GM21447 (cell line): Measurements from ENCODE around the gene RNF141.
A peak's percentile ranks its signal among the peaks of the same experiment; 100 is the strongest.

Source experiments
- ATAC-seq: cut with Tn5 transposase; IDR thresholded peaks from one replicate; pipeline ENCODE4 v1.9.1; 2021; ENCODE audit not compliant: unreplicated experiment

Gene RNF141

GRCh38 chr11:10561043-10561818, 20.2 kb upstream of the RNF141 start:
- ATAC-seq, result no peak

GRCh38 chr11:10558288-10558687, 17.3 kb upstream of the RNF141 start:
- ATAC-seq, result no peak

GRCh38 chr11:10556590-10556989, 15.6 kb upstream of the RNF141 start:
- no peak for ATAC-seq

GRCh38 chr11:10551845-10552352, 10.9 kb upstream of the RNF141 start:
- ATAC-seq, result no peak

GRCh38 chr11:10551290-10551592, 10.3 kb upstream of the RNF141 start:
- no peak for ATAC-seq

GRCh38 chr11:10550503-10551289, 9.7 kb upstream of the RNF141 start:
- no peak for ATAC-seq

GRCh38 chr11:10544491-10545465, 3.8 kb upstream of the RNF141 start:
- no peak for ATAC-seq

- ATAC-seq, result no peak
Observed at GRCh38 chr11:10543782-10544181, 2.8 kb upstream of the RNF141 start.

- ATAC-seq, result no peak
Observed at GRCh38 chr11:10542776-10543175, 1.8 kb upstream of the RNF141 start.

- ATAC-seq, result no peak
Observed at GRCh38 chr11:10541561-10541930, 559 bp upstream of the RNF141 start.

- ATAC-seq, result peak; percentile 34
Observed at GRCh38 chr11:10540546-10540914, 457 bp downstream of the RNF141 start.

GRCh38 chr11:10539339-10539738, 1.6 kb downstream of the RNF141 start:
- no peak for ATAC-seq

- no peak for ATAC-seq
Observed at GRCh38 chr11:10538924-10539323, 2.1 kb downstream of the RNF141 start.

- ATAC-seq, result no peak
Observed at GRCh38 chr11:10537600-10537999, 3.4 kb downstream of the RNF141 start.

- ATAC-seq, result no peak
Observed at GRCh38 chr11:10534316-10534715, 6.7 kb downstream of the RNF141 start.

GRCh38 chr11:10533323-10533722, 7.7 kb downstream of the RNF141 start:
- no peak for ATAC-seq

- no peak for ATAC-seq
Observed at GRCh38 chr11:10532526-10532925, 8.5 kb downstream of the RNF141 start.

- ATAC-seq, result no peak
Observed at GRCh38 chr11:10529279-10529678, 11.7 kb downstream of the RNF141 start.

GRCh38 chr11:10528121-10528520, 12.9 kb downstream of the RNF141 start:
- no peak for ATAC-seq

- ATAC-seq, result peak; percentile 98
Observed at GRCh38 chr11:10526974-10527918, 13.7 kb downstream of the RNF141 start.
